Astrocyte of the spinal cord (primary cell): ENCODE data around the gene MYLK.
A peak's percentile ranks its signal among the peaks of the same experiment; 100 is the strongest.

Source experiments
- DNase-seq: peaks from one replicate; pipeline ENCODE4 v3.0.0; 2011; ENCODE audit warnings: low read depth, low spot score
- H3K4me3 ChIP-seq: 2 replicates; pipeline ENCODE4 v1.5.1; 2011; ENCODE audit warnings: low read depth, mild to moderate bottlenecking, low read length, moderate library complexity
- CTCF ChIP-seq: IDR thresholded peaks from 2 replicates; pipeline ENCODE4 v1.5.1; 2012; ENCODE audit warnings: low read depth, mild to moderate bottlenecking, low read length, inconsistent platforms
- in situ Hi-C: cut with HindIII; loops from 2 replicates; pipeline ENCODE4 v1.10.0; 2017; ENCODE audit warnings: low sequenced_read_pairs

Gene MYLK

GRCh38 chr3:123834631-123835030 lies 49.5 kb downstream of the MYLK start:
- no peak overlapping the region for H3K4me3 ChIP-seq
- TF ChIP-seq CTCF, result no peak
- peak; percentile 84 for DNase-seq
- in situ Hi-C loops, result no loop called here

GRCh38 chr3:123833398-123833785 lies 50.7 kb downstream of the MYLK start:
- in situ Hi-C loops, result no loop called here
- no peak for TF ChIP-seq CTCF
- DNase-seq, result no peak
- no peak overlapping the region for H3K4me3 ChIP-seq

GRCh38 chr3:123832692-123833397 lies 51.3 kb downstream of the MYLK start:
- H3K4me3 ChIP-seq, result no peak overlapping the region
- TF ChIP-seq CTCF, result no peak
- no peak for DNase-seq
- in situ Hi-C loops, result no loop called here

- no peak overlapping the region for H3K4me3 ChIP-seq
- peak; percentile 47 for DNase-seq
- in situ Hi-C loops, result no loop called here
- no peak for TF ChIP-seq CTCF
These were observed 52.7 kb downstream of the MYLK start for GRCh38 chr3:123831420-123831819.

- H3K4me3 ChIP-seq, result no peak overlapping the region
- DNase-seq, result no peak
- TF ChIP-seq CTCF, result no peak
- in situ Hi-C loops, result no loop called here
These were observed 62.2 kb downstream of the MYLK start for GRCh38 chr3:123821920-123822319.

GRCh38 chr3:123819949-123820348 lies 64.2 kb downstream of the MYLK start:
- no peak for DNase-seq
- in situ Hi-C loops, result no loop called here
- TF ChIP-seq CTCF, result no peak
- H3K4me3 ChIP-seq, result no peak overlapping the region
